HT-29 (cell line): ENCODE results near the gene NSD2. TPM values are rescaled to one million over a fixed set of nuclear protein-coding genes. Genes with fewer than 3 reads are reported as not detected.
A peak's percentile ranks its signal among the peaks of the same experiment; 100 is the strongest.
"Not testable (repeated sequence)": the region's sequence is repeated elsewhere in the genome, so short reads cannot be mapped to it uniquely, and the experiment has no call there.

Experiments used
- DNase-seq: peaks from one replicate; pipeline ENCODE4 v3.0.0-alpha.2; 2015; ENCODE audit warnings: low spot score
- total RNA-seq: library from RNA; depleted of rRNA; stranded (reverse); fragments of >200 nt; shearing (Covaris generic); gene quantifications from 2 replicates; pipeline ENCODE4 v1.2.3, GENCODE V29; 2014

The NSD2 gene
- total RNA-seq, 1 experiment from 2014 or later, result 70.5 TPM

DNA sequence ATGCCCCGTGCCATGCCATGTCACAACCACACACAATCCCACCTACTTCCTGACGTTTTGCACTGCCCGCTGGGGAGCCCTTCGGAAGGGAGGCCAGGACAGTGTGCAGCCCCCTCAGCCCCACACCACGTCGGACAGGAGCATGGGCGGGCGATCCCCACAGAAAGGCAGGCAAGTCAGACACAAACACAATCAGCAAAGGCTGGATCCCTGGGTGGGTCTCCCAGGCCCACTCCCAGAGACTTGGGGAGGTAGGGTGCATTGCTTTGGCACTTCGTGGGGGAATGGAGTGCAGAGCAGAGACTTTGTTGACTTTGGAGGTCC lies 29.3 kb upstream of the NSD2 start:
- no peak for DNase-seq

DNA sequence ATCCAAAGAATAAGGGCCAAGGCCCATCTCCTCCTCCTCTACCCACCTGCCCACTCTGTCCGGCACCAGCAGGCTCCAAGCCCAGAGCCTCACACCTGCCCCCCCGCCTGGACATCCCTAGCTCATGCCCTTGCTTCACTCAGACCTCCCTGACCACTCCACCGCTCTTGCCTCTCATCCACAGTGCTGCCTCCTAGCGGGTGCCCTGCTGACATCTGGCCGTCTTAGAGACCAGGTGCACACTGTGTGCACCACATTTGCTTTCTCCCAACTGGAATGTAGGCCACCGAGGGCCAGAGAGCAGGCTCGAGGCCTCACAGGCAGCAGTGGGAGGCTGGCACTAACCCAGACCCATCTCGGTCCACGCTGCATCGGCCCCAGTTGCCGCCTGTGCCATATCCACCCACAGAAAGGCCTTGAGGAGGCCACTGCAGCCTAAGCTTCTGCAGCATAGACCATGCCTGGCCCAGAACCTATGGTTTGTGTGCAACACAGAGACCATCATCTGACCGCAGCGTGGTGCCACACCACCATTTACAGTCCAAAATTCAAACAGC lies 28.8 kb upstream of the NSD2 start:
- DNase-seq, result no peak

DNA sequence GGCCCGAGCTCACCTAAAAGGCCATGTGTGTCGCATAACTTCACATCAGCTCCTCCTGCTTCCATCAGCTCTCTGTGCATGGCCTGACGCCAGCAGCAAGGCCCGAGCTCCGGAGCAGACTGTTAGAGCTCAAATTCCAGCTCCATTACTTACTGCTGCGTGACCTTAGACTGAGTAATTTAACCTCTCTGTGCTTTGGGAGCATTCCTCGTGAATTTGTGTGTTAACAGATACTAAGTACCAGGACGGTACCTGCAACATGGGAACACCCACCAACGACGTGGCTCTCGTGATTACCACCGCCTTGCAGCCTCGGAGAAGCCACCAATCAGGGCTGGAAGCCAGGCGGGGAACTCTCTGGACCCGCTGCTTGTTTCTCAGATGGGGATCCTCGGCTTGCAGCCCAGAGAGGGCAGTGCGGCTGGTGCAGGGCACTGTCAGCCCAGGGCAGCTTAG lies 28.2 kb upstream of the NSD2 start:
- DNase-seq, result no peak

DNA sequence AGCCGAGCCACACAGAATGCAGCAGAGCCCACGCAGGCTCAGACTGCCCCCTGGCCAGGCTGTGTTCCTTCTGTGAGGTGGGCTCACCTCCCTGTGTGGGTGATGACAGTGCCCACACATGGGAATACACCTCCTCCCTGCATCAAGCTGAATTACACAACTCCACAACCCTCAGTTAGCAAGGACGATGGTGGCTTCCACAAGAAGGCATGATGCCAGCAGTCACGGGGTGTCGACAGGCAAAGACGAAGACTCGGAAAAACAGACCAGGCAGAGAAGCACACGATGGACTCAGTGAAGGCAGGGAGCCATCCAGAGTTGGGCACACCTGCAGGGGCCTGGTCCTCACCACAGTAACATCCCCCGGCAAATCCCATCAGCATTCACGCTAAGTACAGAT lies 27.3 kb upstream of the NSD2 start:
- DNase-seq, result no peak

DNA sequence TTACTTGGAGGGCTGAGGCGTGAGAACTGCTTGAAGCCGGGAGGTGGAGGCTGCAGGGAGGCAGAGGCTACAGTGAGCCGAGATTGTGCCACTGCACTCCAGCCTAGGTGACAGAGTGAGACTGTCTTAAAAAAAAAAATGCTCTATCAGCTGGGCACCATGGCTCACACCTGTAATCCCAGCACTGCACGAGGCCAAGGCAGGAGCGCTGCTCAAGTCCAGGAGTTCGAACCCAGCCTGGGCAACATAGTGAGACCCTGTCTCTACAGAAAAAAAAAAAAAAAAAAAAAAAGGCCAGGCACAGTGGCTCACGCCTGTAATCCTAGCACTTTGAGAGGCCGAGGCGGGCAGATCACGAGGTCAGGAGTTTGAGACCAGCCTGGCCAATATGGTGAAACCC lies 26.6 kb upstream of the NSD2 start:
- DNase-seq, result not testable (repeated sequence)

GRCh38 chr4:1846580-1846979 lies 24.6 kb upstream of the NSD2 start:
- no peak for DNase-seq

GRCh38 chr4:1850276-1850675 lies 20.9 kb upstream of the NSD2 start:
- no peak for DNase-seq

- DNase-seq, result peak; percentile 32
Observed at GRCh38 chr4:1851160-1851559, 20.0 kb upstream of the NSD2 start.

- DNase-seq, result peak; percentile 47
Observed at GRCh38 chr4:1851575-1852410, 19.4 kb upstream of the NSD2 start.

GRCh38 chr4:1852904-1853623 lies 18.1 kb upstream of the NSD2 start:
- DNase-seq, result no peak

- DNase-seq, result no peak
Observed at GRCh38 chr4:1854752-1855151, 16.4 kb upstream of the NSD2 start.

DNA sequence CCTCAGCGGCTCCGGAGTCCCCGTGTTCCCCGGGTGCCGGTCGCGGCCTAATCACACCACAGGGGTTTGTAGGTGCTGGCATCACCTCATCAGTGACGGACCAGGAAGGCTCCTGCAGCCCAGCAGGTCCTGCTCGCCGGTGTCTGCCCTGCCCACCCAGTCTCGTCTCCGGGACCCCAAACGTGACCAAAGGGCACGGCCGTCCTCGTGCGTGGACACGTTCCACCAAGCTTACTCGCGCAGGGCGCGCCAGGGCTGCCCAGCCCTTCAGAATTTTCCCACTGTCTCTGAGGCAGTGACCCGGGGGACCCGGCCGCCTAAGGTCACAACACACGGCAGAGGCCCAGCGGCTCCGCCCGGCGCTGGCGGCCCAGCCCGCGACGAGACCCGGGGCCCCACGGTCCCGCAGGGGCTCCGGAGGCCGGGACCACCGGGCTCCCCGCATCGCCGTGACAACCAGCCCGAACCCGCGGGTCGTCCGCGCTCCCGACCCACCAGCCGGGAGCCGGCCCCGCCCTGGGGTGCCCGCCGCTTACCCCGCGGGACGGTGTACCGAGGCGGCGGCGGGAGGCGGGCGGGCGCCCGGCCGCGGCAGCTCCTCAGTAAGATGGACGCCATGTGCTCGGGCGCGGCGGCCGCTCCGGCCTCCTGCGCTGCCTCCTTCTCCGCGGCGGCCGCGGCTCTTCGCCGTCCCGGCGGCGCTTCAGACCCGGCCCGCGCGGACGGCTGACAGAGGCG lies 15.7 kb upstream of the NSD2 start:
- DNase-seq, result peak; percentile 35

GRCh38 chr4:1856071-1856942 lies 14.9 kb upstream of the NSD2 start, which contains the start of gene LETM1:
TSS of gene LETM1 (minus strand) at chr4:1856156. CDS start at chr4:1855950, 206 bp downstream.
- DNase-seq, result peak; percentile 96

GRCh38 chr4:1856943-1857699 lies 14.1 kb upstream of the NSD2 start:
- no peak for DNase-seq

DNA sequence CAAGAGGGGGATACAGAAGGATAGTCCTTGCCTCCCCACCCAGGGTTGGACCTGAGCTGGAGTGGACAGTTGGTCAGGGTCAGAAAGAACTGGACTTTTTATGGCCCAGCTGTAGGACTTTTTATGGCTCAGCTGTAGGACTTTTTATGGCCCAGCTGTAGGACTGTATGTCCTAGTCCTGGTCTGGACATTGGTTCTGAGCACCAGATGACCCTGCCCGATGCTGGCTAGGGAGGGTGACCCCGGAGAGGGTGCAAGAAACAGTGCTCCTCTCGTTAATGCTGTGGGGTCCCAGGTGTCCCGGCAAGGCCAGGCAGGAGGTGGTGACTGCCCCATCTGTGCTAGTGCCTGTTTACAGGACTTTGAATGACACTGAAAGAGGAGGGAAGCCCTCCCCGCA lies 13.3 kb upstream of the NSD2 start:
- no peak for DNase-seq

DNA sequence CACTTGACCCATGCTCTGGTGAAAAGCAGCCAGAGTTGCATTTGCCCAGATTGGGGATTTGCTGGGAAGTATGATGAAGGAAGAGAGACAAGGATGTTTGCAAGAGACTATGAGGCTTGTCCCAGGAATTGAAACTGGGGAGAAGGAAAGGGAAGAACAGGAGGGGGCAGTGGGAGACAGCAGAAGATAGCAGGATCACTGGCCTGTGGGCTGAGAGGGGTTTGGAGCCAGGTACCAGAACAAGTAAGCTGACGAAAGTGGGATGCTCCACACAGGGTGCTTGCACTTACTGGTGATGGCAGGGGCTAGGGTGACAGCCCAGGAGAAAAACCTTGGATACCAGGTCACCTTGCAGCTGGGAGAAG lies 11.8 kb upstream of the NSD2 start:
- no peak for DNase-seq

GRCh38 chr4:1862055-1862911 lies 8.9 kb upstream of the NSD2 start:
- DNase-seq, result peak; percentile 44

- DNase-seq, result no peak
Observed at GRCh38 chr4:1862961-1863296, 8.3 kb upstream of the NSD2 start.

- DNase-seq, result no peak
Observed at GRCh38 chr4:1863297-1864033, 7.7 kb upstream of the NSD2 start.
